K562 (cell line): ENCODE measurements around the gene PPP1R13L. TPM values are rescaled to one million over a fixed set of nuclear protein-coding genes. Genes with fewer than 3 reads are reported as not detected.

ENCODE experiments used
- CXXC5 ChIP-seq: fragments of 250-450 bp; sonication (Bioruptor Pico); IDR thresholded peaks from 2 replicates; pipeline ENCODE4 v1.8.0; 2022; ENCODE audit warnings: inconsistent platforms, mild to moderate bottlenecking, moderate library complexity
- HDAC6 ChIP-seq: IDR thresholded peaks from 2 replicates; pipeline ENCODE4 v1.6.1; 2012; ENCODE audit warnings: low read depth, mild to moderate bottlenecking, control low read depth, inconsistent platforms, low read length, moderate library complexity
- MBD2 ChIP-seq: sonication (generic); IDR thresholded peaks from 2 replicates; pipeline ENCODE4 v1.6.1; 2016; ENCODE audit warnings: low read depth, borderline replicate concordance
- RBM25 ChIP-seq: fragments of 200-400 bp; formaldehyde crosslinking; IDR thresholded peaks from 2 replicates; pipeline ENCODE4 v1.6.1; 2018; ENCODE audit warnings: low read length, low read depth, moderate library complexity; ENCODE audit not compliant: severe bottlenecking
- RHOXF2B ChIP-seq: fragments of 250-450 bp; sonication (Bioruptor Pico); conservative IDR thresholded peaks from 2 replicates; pipeline ENCODE4 v1.5.1; 2021
- SLC30A9 ChIP-seq: fragments of 250-450 bp; sonication (Bioruptor Pico); IDR thresholded peaks from 2 replicates; pipeline ENCODE4 v1.8.0; 2022; ENCODE audit warnings: mild to moderate bottlenecking, moderate library complexity
- TCF7L2 ChIP-seq: fragments of 150-350 bp; IDR thresholded peaks from 2 replicates; pipeline ENCODE4 v1.6.1; 2016; ENCODE audit warnings: low read depth, mild to moderate bottlenecking, low read length, moderate library complexity
- TEAD2 ChIP-seq: fragments of 450-650 bp; IDR thresholded peaks from 2 replicates; pipeline ENCODE4 v1.6.1; 2016; ENCODE audit warnings: missing genetic modification characterization, control low read depth, missing compliant biosample characterization
- ZNF282 ChIP-seq: sonication (generic); formaldehyde crosslinking; IDR thresholded peaks from 2 replicates; pipeline ENCODE4 v1.8.1; 2023; ENCODE audit warnings: missing genetic modification reagents
- polyA plus RNA-seq, 8 experiments: library from polyadenylated mRNA; depleted of rRNA in 4 of 8; stranded (reverse) in 5 of 8; unstranded in 3 of 8; fragments of >200 nt; fragmentation: Nextera tagmentation in 2 of 8; fragmentation: Illumina TruSeq in 1 of 8; extraction: Ambion mirVana in 2 of 8; extraction: Trizol in 1 of 8; gene quantifications; 2 replicates each; pipeline versions ENCODE4 v1.2.1 to v1.2.3, GENCODE V29; 2011 to 2014; ENCODE audit warnings: inconsistent platforms in 1 of 8, missing spikeins in 1 of 8
- total RNA-seq, 7 experiments: library from RNA; depleted of rRNA in 6 of 7; stranded (reverse); fragments of >200 nt in 6 of 7; fragmentation: Illumina TruSeq in 2 of 7; extraction: Trizol in 2 of 7; gene quantifications; 2 replicates each; pipeline versions ENCODE4 v1.2.1 to v1.2.3, GENCODE V29; 2011 to 2021; ENCODE audit warnings: low replicate concordance in 1 of 7
- TF ChIP-seq, protein P1 (sequence below): fragments of 450-650 bp; IDR thresholded peaks from 2 replicates; pipeline ENCODE4 v1.6.1; 2016; ENCODE audit warnings: low read depth
- TF ChIP-seq, protein P2 (sequence below): fragments of 450-650 bp; IDR thresholded peaks from 2 replicates; pipeline ENCODE4 v1.6.1; 2014; ENCODE audit warnings: low read depth, mild to moderate bottlenecking, moderate library complexity, borderline replicate concordance
- TF ChIP-seq, protein P3 (sequence below): fragments of 450-650 bp; formaldehyde crosslinking; IDR thresholded peaks from 2 replicates; pipeline ENCODE4 v1.4.0; 2020; ENCODE audit warnings: mild to moderate bottlenecking, moderate library complexity

The PPP1R13L gene
- total and polyA plus RNA-seq, 9 of the 15 experiments (the other 6 are each of a cell fraction or from before 2014, with no cell fraction given), result 0.32 to 6.7 (median 2.0) TPM

DNA sequence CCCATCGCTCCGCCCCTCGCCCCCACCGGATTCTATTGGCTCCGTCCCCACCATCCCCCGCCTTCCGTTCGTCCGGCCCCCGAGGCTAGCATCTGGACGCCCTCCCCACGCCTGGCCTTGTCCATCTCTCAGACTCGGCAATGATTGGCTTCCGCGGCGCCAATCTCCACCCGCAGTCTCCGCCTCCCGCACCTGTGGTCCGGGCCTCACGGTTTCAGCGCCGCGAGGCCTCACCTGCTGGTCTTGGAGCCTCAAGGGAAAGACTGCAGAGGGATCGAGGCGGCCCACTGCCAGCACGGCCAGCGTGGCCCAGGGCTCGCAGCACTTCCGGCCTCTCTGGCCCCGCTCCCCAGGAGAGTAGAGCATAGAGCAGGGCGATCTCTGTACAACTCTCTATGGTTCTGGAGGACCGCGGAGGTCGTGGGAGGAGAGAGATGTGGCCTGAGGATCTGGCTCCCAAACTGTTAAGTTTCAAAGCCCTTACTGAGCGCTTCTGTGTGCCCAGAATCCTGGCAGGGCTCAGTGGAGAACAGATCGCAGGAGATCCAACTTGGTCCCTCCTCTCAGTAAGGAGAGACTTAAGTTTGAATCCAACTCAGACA is 18.8 kb upstream of the PPP1R13L start, which contains the start of gene ERCC1 (continued):
- TF ChIP-seq, protein P1, sequence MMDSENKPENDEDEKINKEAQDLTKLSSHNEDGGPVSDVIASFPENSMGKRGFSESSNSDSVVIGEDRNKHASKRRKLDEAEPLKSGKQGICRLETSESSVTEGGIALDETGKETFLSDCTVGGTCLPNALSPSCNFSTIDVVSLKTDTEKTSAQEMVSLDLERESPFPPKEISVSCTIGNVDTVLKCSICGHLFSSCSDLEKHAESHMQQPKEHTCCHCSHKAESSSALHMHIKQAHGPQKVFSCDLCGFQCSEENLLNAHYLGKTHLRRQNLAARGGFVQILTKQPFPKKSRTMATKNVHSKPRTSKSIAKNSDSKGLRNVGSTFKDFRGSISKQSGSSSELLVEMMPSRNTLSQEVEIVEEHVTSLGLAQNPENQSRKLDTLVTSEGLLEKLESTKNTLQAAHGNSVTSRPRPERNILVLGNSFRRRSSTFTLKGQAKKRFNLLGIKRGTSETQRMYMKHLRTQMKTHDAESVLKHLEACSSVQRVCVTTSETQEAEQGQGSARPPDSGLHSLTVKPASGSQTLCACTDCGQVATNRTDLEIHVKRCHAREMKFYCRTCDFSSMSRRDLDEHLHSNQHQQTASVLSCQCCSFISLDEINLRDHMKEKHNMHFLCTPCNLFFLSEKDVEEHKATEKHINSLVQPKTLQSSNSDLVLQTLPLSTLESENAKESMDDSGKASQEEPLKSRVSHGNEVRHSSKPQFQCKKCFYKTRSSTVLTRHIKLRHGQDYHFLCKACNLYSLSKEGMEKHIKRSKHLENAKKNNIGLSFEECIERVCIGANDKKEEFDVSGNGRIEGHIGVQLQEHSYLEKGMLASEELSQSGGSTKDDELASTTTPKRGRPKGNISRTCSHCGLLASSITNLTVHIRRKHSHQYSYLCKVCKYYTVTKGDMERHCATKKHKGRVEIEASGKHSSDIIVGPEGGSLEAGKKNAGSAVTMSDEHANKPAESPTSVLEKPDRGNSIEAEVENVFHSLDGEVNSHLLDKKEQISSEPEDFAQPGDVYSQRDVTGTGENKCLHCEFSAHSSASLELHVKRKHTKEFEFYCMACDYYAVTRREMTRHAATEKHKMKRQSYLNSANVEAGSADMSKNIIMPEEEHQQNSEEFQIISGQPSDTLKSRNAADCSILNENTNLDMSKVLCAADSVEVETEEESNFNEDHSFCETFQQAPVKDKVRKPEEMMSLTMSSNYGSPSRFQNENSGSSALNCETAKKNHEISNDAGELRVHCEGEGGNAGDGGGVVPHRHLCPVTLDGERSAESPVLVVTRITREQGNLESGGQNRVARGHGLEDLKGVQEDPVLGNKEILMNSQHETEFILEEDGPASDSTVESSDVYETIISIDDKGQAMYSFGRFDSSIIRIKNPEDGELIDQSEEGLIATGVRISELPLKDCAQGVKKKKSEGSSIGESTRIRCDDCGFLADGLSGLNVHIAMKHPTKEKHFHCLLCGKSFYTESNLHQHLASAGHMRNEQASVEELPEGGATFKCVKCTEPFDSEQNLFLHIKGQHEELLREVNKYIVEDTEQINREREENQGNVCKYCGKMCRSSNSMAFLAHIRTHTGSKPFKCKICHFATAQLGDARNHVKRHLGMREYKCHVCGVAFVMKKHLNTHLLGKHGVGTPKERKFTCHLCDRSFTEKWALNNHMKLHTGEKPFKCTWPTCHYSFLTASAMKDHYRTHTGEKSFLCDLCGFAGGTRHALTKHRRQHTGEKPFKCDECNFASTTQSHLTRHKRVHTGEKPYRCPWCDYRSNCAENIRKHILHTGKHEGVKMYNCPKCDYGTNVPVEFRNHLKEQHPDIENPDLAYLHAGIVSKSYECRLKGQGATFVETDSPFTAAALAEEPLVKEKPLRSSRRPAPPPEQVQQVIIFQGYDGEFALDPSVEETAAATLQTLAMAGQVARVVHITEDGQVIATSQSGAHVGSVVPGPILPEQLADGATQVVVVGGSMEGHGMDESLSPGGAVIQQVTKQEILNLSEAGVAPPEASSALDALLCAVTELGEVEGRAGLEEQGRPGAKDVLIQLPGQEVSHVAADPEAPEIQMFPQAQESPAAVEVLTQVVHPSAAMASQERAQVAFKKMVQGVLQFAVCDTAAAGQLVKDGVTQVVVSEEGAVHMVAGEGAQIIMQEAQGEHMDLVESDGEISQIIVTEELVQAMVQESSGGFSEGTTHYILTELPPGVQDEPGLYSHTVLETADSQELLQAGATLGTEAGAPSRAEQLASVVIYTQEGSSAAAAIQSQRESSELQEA, result no peak
- TF ChIP-seq RBM25, result no peak
- TF ChIP-seq HDAC6, result no peak
- TF ChIP-seq, protein P2, sequence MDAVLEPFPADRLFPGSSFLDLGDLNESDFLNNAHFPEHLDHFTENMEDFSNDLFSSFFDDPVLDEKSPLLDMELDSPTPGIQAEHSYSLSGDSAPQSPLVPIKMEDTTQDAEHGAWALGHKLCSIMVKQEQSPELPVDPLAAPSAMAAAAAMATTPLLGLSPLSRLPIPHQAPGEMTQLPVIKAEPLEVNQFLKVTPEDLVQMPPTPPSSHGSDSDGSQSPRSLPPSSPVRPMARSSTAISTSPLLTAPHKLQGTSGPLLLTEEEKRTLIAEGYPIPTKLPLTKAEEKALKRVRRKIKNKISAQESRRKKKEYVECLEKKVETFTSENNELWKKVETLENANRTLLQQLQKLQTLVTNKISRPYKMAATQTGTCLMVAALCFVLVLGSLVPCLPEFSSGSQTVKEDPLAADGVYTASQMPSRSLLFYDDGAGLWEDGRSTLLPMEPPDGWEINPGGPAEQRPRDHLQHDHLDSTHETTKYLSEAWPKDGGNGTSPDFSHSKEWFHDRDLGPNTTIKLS, result peak; percentile 100
- peak; percentile 89 for TF ChIP-seq CXXC5 (CRISPR knock-in tag)
- no peak for TF ChIP-seq TCF7L2
- TF ChIP-seq, protein P3, sequence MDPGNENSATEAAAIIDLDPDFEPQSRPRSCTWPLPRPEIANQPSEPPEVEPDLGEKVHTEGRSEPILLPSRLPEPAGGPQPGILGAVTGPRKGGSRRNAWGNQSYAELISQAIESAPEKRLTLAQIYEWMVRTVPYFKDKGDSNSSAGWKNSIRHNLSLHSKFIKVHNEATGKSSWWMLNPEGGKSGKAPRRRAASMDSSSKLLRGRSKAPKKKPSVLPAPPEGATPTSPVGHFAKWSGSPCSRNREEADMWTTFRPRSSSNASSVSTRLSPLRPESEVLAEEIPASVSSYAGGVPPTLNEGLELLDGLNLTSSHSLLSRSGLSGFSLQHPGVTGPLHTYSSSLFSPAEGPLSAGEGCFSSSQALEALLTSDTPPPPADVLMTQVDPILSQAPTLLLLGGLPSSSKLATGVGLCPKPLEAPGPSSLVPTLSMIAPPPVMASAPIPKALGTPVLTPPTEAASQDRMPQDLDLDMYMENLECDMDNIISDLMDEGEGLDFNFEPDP (CRISPR knock-in tag), result no peak
- TF ChIP-seq TEAD2 (tag), result no peak
- TF ChIP-seq MBD2, result peak; percentile 65
- no peak for TF ChIP-seq ZNF282
- no peak for TF ChIP-seq RHOXF2B (CRISPR knock-in tag)
- no peak for TF ChIP-seq SLC30A9 (CRISPR knock-in tag)
